ENCODE measurements around the gene MRPS14.

Gene MRPS14

GRCh38 chr1:174998569-174999215 is 24.5 kb downstream of the MRPS14 start:
- CTCF ChIA-PET, result interaction anchor here (0.7 to 6.5 kb wide), 9 partner anchors 14 to 229 kb away, joined by 3 to 52 read pairs (median 4); partner anchors contain the start of gene MRPS14
- peak overlapping the region; percentile 18 to 98 (median 87) for H3K4me3 ChIP-seq (ENCODE audit: control insufficient read depth in 1 of 7, extremely low read depth in 1 of 7, insufficient read depth in 4 of 7, low read depth in 2 of 7, low read length in 6 of 7)
- peak overlapping the region; percentile 100 for H3K27ac ChIP-seq (ENCODE audit: insufficient read depth in 1 of 2, low read depth in 1 of 2, low read length in 2 of 2, poor library complexity in 1 of 2, severe bottlenecking in 2 of 2)
- POLR2A ChIA-PET, result interaction anchor here (0.8 to 1.8 kb wide), 4 partner anchors 9 to 228 kb away, joined by 3 to 10 read pairs (median 4); partner anchors contain the start of gene MRPS14
- peaks cover 17 to 44% (median 23%) of the 10 kb centered on the region in 4 experiments for H3K4me1 ChIP-seq (ENCODE audit: control extremely low read depth in 1 of 4, control insufficient read depth in 4 of 4, insufficient read depth in 4 of 4, low read length in 3 of 4)
- H3K9me3 ChIP-seq (ENCODE audit: control extremely low read depth in 1 of 5, control insufficient read depth in 4 of 5, insufficient read depth in 2 of 5, low read depth in 1 of 5, low read length in 4 of 5), result no peaks in the 10 kb centered on the region
- no peaks in the 10 kb centered on the region for H3K27me3 ChIP-seq (replicated peaks in 2 of 5; ENCODE audit: control insufficient read depth in 4 of 5, insufficient read depth in 5 of 5, low read length in 4 of 5)
- peak; percentile 80 to 84 (median 84) for DNase-seq
- WGBS (ENCODE audit: insufficient coverage), result 22% methylated on average over 18 of the region's 19 CpGs
- H3K36me3 ChIP-seq (ENCODE audit: control insufficient read depth in 4 of 4, insufficient read depth in 4 of 4, low read length in 3 of 4), result no peaks in the 10 kb centered on the region

- no peak overlapping the region for H3K4me3 ChIP-seq (ENCODE audit: control insufficient read depth in 1 of 7, extremely low read depth in 1 of 7, insufficient read depth in 4 of 7, low read depth in 2 of 7, low read length in 6 of 7)
- H3K27me3 ChIP-seq (replicated peaks in 2 of 5; ENCODE audit: control insufficient read depth in 4 of 5, insufficient read depth in 5 of 5, low read length in 4 of 5), result no peaks in the 10 kb centered on the region
- no peaks in the 10 kb centered on the region for H3K36me3 ChIP-seq (ENCODE audit: control insufficient read depth in 4 of 4, insufficient read depth in 4 of 4, low read length in 3 of 4)
- H3K27ac ChIP-seq (ENCODE audit: insufficient read depth in 1 of 2, low read depth in 1 of 2, low read length in 2 of 2, poor library complexity in 1 of 2, severe bottlenecking in 2 of 2), result no peak overlapping the region
- H3K4me1 ChIP-seq (ENCODE audit: control extremely low read depth in 1 of 4, control insufficient read depth in 4 of 4, insufficient read depth in 4 of 4, low read length in 3 of 4), result peaks cover 14 to 33% (median 20%) of the 10 kb centered on the region in 4 experiments
- no peaks in the 10 kb centered on the region for H3K9me3 ChIP-seq (ENCODE audit: control extremely low read depth in 1 of 5, control insufficient read depth in 4 of 5, insufficient read depth in 2 of 5, low read depth in 1 of 5, low read length in 4 of 5)
- ChIA-PET CTCF (interaction anchor here (0.6 to 6.5 kb wide), 6 partner anchors 13 to 228 kb away, joined by 3 to 52 read pairs (median 4); partner anchors contain the start of gene MRPS14), POLR2A (no interaction called here)
- no peak for DNase-seq
- 96% methylated on average over 2 of the region's 3 CpGs for WGBS (ENCODE audit: insufficient coverage)
Measured at GRCh38 chr1:174997041-174997440, 26.2 kb downstream of the MRPS14 start.

DNA sequence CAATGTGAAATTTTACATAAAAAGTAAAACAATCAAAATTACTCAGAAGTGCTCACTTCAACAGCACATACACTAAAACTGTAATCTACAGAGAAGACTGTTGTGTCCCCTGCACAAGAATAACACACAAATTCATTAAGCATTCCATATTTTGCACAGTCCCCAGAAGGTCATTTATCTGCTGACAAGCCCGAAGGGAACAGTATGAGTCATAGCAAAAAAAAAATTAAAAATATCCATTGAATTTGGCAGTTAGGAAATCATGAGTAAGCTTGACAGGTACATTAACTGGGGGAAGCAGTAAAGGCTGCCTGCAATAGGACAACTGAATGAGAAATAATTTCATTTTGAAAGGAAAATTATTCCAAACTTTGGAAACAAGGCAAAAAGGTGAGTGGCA is 26.7 kb downstream of the MRPS14 start:
- no peak overlapping the region for H3K4me3 ChIP-seq (ENCODE audit: control insufficient read depth in 1 of 7, extremely low read depth in 1 of 7, insufficient read depth in 4 of 7, low read depth in 2 of 7, low read length in 6 of 7)
- CTCF ChIA-PET, result interaction anchor here (0.6 to 6.5 kb wide), 4 partner anchors 12 to 226 kb away, joined by 3 to 52 read pairs (median 4); partner anchors contain the start of gene MRPS14
- POLR2A ChIA-PET, result interaction anchor here (1.5 kb wide), 1 partner anchor 27 kb away, joined by 3 read pairs; the partner anchor contains the start of gene MRPS14
- H3K27ac ChIP-seq (ENCODE audit: insufficient read depth in 1 of 2, low read depth in 1 of 2, low read length in 2 of 2, poor library complexity in 1 of 2, severe bottlenecking in 2 of 2), result no peak overlapping the region
- H3K36me3 ChIP-seq (ENCODE audit: control insufficient read depth in 4 of 4, insufficient read depth in 4 of 4, low read length in 3 of 4), result no peaks in the 10 kb centered on the region
- peak in 2 of 3 donors; percentile 44 to 61 for DNase-seq
- peaks cover 12 to 29% (median 17%) of the 10 kb centered on the region in 4 experiments for H3K4me1 ChIP-seq (ENCODE audit: control extremely low read depth in 1 of 4, control insufficient read depth in 4 of 4, insufficient read depth in 4 of 4, low read length in 3 of 4)
- no peaks in the 10 kb centered on the region for H3K9me3 ChIP-seq (ENCODE audit: control extremely low read depth in 1 of 5, control insufficient read depth in 4 of 5, insufficient read depth in 2 of 5, low read depth in 1 of 5, low read length in 4 of 5)
- no peaks in the 10 kb centered on the region for H3K27me3 ChIP-seq (replicated peaks in 2 of 5; ENCODE audit: control insufficient read depth in 4 of 5, insufficient read depth in 5 of 5, low read length in 4 of 5)
- WGBS (ENCODE audit: insufficient coverage), result no CpG with 5 or more reads among the region's 1 CpG

- no peaks in the 10 kb centered on the region for H3K27me3 ChIP-seq (replicated peaks in 2 of 5; ENCODE audit: control insufficient read depth in 4 of 5, insufficient read depth in 5 of 5, low read length in 4 of 5)
- DNase-seq, result no peak
- peaks cover 8 to 24% (median 12%) of the 10 kb centered on the region in 4 experiments for H3K4me1 ChIP-seq (ENCODE audit: control extremely low read depth in 1 of 4, control insufficient read depth in 4 of 4, insufficient read depth in 4 of 4, low read length in 3 of 4)
- no peak overlapping the region for H3K27ac ChIP-seq (ENCODE audit: insufficient read depth in 1 of 2, low read depth in 1 of 2, low read length in 2 of 2, poor library complexity in 1 of 2, severe bottlenecking in 2 of 2)
- no peaks in the 10 kb centered on the region for H3K9me3 ChIP-seq (ENCODE audit: control extremely low read depth in 1 of 5, control insufficient read depth in 4 of 5, insufficient read depth in 2 of 5, low read depth in 1 of 5, low read length in 4 of 5)
- ChIA-PET POLR2A (interaction anchor here (1.5 kb wide), 1 partner anchor 28 kb away, joined by 3 read pairs; the partner anchor contains the start of gene MRPS14), CTCF (interaction anchor here (1.3 to 6.5 kb wide), 2 partner anchors 11 to 225 kb away, joined by 5 to 52 read pairs; no protein-coding TSS in a partner anchor)
- 100% methylated on average over 1 of the region's 1 CpG for WGBS (ENCODE audit: insufficient coverage)
- no peak overlapping the region for H3K4me3 ChIP-seq (ENCODE audit: control insufficient read depth in 1 of 7, extremely low read depth in 1 of 7, insufficient read depth in 4 of 7, low read depth in 2 of 7, low read length in 6 of 7)
- no peaks in the 10 kb centered on the region for H3K36me3 ChIP-seq (ENCODE audit: control insufficient read depth in 4 of 4, insufficient read depth in 4 of 4, low read length in 3 of 4)
Measured at GRCh38 chr1:174995916-174996315, 27.3 kb downstream of the MRPS14 start.

DNA sequence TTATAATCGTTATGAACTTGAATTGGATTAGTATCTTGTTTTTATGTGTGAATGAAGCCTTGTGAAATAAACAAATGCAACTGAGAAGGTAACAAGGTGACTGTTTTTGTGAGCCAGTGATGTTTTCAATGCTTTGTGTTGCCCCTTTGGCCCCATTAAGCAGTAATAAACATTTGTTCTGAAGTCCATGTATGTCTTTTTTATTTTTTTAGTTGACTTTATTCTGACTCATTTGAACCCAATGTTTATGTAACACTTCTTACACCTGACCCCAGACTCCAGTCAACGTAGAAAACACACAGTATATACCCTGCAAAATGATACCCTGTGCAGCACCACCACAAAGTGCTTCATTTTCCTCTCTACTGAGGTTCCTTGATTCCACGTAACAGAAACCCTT is 28.1 kb downstream of the MRPS14 start:
- POLR2A ChIA-PET, result interaction anchor here (1.5 kb wide), 1 partner anchor 29 kb away, joined by 3 read pairs; the partner anchor contains the start of gene MRPS14
- no peaks in the 10 kb centered on the region for H3K27me3 ChIP-seq (replicated peaks in 2 of 5; ENCODE audit: control insufficient read depth in 4 of 5, insufficient read depth in 5 of 5, low read length in 4 of 5)
- CTCF ChIA-PET, result interaction anchor here (1.3 to 6.5 kb wide), 2 partner anchors 11 to 225 kb away, joined by 5 to 52 read pairs; no protein-coding TSS in a partner anchor
- H3K4me1 ChIP-seq (ENCODE audit: control extremely low read depth in 1 of 4, control insufficient read depth in 4 of 4, insufficient read depth in 4 of 4, low read length in 3 of 4), result peaks cover 5 to 19% (median 9%) of the 10 kb centered on the region in 4 experiments
- DNase-seq, result no peak
- WGBS (ENCODE audit: insufficient coverage), result 100% methylated on average over 2 of the region's 3 CpGs
- H3K4me3 ChIP-seq (ENCODE audit: control insufficient read depth in 1 of 7, extremely low read depth in 1 of 7, insufficient read depth in 4 of 7, low read depth in 2 of 7, low read length in 6 of 7), result no peak overlapping the region
- H3K27ac ChIP-seq (ENCODE audit: insufficient read depth in 1 of 2, low read depth in 1 of 2, low read length in 2 of 2, poor library complexity in 1 of 2, severe bottlenecking in 2 of 2), result no peak overlapping the region
- H3K9me3 ChIP-seq (ENCODE audit: control extremely low read depth in 1 of 5, control insufficient read depth in 4 of 5, insufficient read depth in 2 of 5, low read depth in 1 of 5, low read length in 4 of 5), result no peaks in the 10 kb centered on the region
- H3K36me3 ChIP-seq (ENCODE audit: control insufficient read depth in 4 of 4, insufficient read depth in 4 of 4, low read length in 3 of 4), result no peaks in the 10 kb centered on the region

- H3K27ac ChIP-seq (ENCODE audit: insufficient read depth in 1 of 2, low read depth in 1 of 2, low read length in 2 of 2, poor library complexity in 1 of 2, severe bottlenecking in 2 of 2), result no peak overlapping the region
- no peak overlapping the region for H3K4me3 ChIP-seq (ENCODE audit: control insufficient read depth in 1 of 7, extremely low read depth in 1 of 7, insufficient read depth in 4 of 7, low read depth in 2 of 7, low read length in 6 of 7)
- ChIA-PET CTCF (interaction anchor here (1.0 to 2.4 kb wide), 2 partner anchors 8 to 192 kb away, joined by 4 to 7 read pairs; no protein-coding TSS in a partner anchor), POLR2A (no interaction called here)
- H3K36me3 ChIP-seq (ENCODE audit: control insufficient read depth in 4 of 4, insufficient read depth in 4 of 4, low read length in 3 of 4), result no peaks in the 10 kb centered on the region
- DNase-seq, result no peak
- WGBS (ENCODE audit: insufficient coverage), result no CpG with 5 or more reads among the region's 1 CpG
- no peaks in the 10 kb centered on the region for H3K9me3 ChIP-seq (ENCODE audit: control extremely low read depth in 1 of 5, control insufficient read depth in 4 of 5, insufficient read depth in 2 of 5, low read depth in 1 of 5, low read length in 4 of 5)
- no peaks in the 10 kb centered on the region for H3K27me3 ChIP-seq (replicated peaks in 2 of 5; ENCODE audit: control insufficient read depth in 4 of 5, insufficient read depth in 5 of 5, low read length in 4 of 5)
- H3K4me1 ChIP-seq (ENCODE audit: control extremely low read depth in 1 of 4, control insufficient read depth in 4 of 4, insufficient read depth in 4 of 4, low read length in 3 of 4), result peaks cover 0 to 11% (median 2%) of the 10 kb centered on the region in 4 experiments
Measured at GRCh38 chr1:174991473-174991872, 31.8 kb downstream of the MRPS14 start.

Measured in common myeloid progenitor, CD34-positive (primary cell).